HG03378 (cell line): ENCODE measurements around the gene NTM.

ENCODE experiments used
- ATAC-seq: cut with Tn5 transposase; IDR thresholded peaks from one replicate; pipeline ENCODE4 v1.9.1; 2021; ENCODE audit warnings: mild to moderate bottlenecking, moderate library complexity; ENCODE audit not compliant: unreplicated experiment

The NTM gene

DNA sequence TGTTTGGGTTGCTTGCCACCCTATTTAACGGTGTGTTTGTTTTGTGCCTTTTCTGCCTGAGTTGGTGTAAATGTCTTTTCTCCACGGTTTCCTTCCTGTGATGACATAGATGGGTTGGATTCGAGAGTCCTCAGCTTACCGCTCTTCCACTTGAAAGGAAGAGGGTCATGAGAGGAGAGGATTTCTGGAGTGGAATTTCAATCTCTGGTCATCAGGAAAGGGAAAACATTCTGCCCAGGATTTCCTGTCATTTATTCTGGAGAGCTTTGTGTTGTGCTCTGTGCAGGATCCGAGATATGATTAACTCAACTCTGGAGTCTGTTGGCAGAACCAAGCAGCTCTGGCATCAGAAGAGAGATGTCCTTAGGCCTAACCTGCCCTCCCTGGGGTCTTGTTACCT is 605.2 kb downstream of the NTM start:
- no peak for ATAC-seq

DNA sequence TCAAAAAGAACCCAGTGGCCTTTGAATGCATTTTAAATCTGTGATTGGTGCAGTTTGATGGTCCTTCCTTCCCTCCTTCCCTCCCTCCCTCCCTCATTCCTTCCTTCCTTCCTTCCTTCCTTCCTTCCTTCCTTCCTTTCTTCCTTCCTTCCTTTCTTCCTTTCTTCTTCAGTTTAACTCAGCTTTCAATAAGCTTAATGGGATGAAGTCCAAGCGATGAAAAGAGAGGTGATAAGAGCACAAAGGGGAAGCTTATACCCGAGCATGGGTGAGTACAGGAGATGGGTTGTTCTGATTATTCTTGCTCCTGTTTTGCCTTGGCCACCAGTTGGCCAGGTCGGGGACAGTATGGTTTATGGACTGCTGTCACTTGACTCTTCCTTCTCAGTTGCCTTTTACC is 605.6 kb downstream of the NTM start:
- no peak for ATAC-seq

DNA sequence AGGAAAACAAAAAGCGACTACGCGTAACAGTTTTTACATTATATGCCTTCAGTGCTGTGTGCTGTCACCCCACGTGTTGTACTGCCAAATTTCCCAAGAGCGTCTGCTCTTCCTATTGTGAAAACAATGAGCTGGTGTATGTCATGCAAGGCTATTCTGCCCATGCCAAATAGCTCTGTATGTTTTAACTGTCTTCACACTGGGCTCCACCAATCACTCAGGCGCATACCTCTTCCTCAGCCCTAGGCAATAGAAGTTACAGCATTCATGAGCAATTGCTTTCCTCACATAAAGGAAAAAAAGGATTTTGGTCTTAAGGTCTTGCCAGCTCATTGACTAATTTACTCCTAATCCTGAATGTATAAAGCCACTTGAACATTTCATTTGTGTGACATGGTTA is 606.8 kb downstream of the NTM start:
- no peak for ATAC-seq

DNA sequence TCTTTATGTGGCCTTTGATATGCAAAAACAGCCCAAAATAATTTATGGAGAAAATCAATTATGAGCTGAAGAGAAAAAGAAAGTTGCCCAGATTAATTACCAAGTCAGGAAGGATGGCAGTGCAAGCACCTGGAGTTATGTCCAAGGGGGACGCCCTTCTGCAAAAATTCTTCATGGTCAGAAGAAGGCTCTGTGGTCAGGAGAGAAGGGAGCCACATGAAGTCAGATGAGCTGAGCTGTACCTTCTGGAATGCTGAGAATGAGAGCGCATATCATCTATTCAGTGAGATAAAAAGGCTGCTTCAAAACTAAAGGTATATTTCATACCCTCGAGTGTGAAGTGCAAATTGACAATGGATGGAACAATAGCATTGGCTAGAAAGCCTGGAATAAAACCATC is 607.4 kb downstream of the NTM start:
- no peak for ATAC-seq

DNA sequence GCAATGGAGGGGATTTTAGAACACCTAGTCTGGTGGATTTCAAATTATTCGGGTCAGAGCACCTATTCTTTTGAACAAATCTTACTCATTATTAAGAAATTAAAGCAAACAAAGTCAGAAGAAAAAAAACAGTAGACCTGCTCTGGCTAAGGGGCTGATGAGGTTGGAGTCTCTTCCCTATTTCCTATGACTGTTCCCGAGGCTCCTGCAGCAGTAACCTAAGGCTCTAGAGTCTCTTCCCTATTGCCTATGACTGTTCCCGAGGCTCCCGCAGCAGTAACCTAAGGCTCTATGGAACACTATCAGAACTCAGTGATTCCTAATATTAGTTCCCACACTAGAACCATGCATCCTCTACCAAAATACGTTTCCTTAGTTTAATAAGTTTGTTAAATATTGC is 607.9 kb downstream of the NTM start:
- no peak for ATAC-seq

DNA sequence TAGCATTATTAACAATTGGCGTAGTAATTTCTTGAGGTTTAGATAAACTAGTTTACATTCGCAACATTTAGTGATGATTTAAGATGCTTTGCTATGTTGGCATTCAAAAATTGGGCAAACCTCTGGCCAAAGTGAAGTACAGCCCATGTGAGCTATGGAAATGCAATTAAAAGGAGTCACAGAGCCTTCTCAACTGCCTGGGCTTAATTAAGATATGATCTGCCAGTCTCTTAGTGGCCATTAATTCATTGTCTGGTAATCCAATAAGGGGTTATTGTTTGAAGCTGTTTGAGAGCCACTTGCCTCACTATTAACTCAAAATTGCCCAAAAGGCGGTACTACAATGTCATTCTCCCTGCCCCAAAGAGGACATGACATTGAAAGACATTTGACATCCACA is 608.9 kb downstream of the NTM start:
- ATAC-seq, result no peak

DNA sequence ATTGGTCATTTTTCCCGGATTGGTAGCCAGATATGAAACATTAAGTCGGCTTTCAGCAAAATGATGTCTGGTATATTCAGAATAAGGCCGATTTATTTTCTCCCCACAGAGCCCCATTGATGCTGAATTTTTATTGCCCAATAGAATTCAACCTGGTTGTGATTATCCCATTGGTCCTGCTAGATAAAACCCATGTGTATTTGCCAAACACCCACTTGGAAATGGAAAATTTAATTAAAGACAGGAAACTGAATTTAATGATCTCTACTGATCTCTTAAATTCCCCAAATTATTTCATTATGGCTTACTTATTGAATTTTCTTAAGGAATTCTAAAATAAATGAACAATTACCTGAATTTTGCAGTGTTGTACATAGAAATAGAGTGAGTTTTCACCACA is 609.8 kb downstream of the NTM start:
- ATAC-seq, result no peak

DNA sequence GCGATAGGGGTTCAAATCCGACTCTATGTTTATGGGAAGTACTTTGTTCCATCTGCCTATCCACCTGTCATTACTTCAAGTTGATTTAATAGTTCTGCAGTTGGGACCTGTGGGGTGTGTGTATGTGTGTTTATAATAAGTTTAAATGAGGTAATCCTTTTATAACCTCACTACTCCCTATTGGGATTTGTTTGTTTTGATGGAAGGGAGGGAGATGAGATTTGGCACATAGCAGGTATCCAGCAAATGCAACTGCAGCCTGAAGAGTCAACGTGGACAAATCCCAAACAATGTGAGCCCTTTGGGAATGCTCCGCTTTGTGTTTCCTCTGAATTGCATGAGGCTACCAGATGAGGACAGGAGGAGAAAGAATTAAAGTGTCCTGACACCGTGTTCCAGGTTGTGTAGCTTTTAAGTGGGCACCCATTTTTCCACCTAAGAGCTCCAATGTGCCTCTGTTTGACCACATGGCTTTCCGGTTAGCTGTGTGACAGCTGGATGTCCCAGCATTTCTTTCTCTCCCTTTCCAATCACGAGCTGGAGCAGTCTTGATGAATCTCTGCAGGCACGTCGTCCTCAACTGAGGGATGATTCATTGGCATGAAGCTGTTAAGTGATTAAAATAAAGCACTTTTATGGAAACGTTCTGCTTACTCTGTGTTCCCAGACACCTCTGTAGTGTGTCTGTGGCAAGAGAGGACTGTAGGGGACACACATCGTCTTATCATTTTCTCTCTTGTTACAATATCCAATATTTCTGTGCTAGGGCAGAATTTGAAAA is 610.7 kb downstream of the NTM start:
- ATAC-seq, result no peak

DNA sequence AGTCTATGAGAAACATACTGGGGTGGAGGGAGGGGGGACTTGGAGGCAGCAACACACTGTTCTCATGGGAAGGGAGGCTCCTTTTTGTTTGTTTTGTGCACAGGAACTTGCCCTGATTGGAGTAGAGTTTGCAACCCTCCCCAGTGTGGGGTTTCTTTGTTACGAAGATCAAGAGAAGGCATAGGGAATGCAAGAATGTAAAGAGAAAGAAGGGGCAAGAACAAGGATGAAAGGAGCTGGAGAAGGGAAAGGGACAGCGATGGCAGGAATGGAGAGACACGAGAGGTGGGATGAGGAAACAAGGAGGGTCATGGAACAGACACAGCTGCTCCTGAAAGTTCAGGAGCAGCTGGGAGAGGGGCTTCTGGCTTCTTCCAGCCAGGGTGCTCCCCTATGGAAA is 611.7 kb downstream of the NTM start:
- ATAC-seq, result no peak

DNA sequence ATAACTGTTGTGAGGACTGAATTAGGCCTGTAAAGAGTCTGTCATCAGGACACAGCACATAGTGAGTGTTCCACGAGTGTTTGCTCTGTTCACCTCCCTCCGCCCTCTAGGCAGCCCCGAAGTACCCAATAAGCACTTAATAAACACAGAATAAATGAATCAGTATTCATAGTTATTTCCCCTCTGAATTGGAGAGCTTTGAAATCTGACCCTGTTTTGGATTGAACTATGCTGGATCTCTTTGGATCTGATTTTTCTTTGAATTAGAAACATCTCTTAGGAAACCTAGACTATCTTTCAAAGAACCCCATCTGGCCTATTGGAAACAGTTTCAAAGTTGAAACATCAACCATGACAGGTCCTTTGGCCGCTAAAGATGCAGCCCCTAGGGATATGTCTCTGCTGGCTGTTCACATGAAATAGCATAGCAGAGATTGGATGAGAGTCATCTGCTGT is 615.5 kb downstream of the NTM start:
- no peak for ATAC-seq

DNA sequence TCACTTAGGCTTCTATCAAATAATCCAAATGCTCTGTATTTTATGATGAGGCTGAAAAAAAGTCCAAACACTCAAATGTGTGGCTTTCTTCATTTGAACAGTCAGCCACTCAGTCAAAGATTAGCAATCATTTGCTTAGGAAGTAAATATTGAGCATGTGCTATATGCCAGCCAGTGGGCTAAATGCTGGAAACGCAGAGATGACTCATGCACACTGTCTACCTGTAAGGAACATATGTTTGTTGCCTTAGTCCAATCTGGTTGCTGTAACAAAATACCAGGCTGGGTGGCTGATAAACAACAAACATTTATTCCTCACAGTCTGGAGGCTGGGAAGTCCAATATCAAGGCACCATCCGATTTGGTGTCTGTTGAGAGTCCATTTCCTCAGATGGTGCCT is 617.3 kb downstream of the NTM start:
- no peak for ATAC-seq

DNA sequence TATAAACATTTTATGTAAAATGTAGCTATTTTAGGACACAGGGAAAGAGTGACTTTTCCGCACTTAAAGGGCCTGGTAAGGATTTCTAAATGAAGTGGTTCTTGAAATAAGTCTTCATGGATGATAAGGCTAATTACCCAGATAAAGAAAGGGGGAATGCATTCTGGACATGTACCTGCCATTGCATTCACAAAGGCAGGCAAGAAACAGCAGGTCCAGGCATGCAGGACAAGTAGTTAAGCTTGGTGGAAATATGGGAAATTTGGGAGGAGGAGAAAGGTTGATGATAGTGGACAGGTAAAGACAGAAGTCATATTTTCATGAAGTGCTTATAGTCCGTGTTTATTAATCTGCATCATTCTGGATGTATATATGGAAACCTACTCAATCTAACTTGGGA is 621.2 kb downstream of the NTM start:
- ATAC-seq, result no peak

DNA sequence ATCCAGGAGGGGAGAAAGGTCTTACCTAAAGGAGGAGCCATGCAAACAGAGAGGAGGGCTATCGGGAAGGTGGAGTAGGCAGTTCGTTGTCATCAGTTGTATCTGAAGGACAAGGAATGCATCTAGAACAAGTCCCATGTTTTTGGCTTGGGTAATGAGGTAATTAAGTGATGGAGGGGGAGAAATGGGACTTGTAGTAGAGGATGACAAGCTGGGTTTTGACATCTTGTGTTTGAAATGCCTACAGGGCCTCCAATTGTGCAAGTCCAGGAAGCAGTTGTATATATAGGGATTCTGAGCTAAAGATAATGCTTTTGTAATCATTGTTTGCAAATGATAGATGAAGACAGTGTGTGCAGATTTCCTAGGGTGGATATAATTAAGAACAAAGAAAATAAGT is 622.8 kb downstream of the NTM start:
- no peak for ATAC-seq

DNA sequence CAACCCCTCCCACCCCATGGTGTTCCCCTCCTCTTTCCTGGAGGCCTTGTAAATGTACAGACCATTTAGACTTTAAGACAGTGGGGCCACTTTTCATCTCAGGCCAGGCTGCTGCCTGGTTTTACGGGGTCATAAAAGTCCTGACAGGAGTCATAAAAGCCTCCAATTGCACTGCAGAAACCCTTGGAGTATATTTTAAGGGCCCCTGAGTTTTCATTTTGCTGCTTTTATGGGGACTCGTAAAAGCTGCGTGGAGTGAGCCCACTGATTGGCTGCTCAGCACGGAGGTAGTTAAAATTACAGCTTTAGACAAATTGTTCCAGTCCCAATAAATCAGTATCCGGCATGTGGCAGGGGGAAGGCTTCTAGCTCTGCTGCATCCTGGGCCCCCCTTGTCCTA is 627.6 kb downstream of the NTM start:
- no peak for ATAC-seq

DNA sequence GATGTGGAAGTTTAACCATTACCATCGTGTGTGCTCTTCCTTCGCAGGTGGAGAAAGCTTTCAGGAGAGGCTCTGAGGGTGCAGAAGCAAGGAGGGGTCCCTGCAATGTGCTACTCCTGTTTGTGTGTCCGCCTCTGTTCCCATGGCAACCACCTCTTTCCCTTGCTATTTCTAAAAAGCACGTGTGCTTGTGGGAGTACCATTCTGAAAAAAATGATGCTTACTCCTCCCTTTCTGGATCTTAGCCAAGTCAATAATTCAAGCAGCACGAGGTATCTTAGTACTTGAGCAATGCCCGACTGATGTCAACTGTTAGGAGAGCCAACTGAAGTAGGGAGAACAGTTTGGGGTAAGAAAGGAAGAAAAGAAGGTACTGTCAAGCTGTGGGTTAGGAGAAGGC is 628.7 kb downstream of the NTM start:
- ATAC-seq, result no peak

DNA sequence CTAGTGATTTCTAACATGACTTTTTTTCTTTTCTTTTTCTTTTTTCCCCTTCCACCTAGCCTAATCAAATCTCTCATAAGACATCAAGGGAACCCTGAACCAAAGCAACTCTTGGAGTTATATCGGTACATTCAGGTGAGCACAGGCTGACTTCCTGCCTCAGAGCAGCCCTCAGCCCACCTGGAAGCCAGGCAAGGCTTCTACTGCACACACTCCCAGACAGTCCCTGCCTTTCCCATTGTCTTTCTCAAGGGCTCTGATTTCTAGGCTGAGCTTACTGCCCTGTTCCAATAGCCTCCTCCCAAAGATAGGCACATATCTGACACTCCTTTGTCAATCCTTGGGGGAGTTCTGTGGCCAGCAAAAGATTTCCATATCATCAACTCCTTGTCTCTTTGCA is 629.5 kb downstream of the NTM start:
- no peak for ATAC-seq

DNA sequence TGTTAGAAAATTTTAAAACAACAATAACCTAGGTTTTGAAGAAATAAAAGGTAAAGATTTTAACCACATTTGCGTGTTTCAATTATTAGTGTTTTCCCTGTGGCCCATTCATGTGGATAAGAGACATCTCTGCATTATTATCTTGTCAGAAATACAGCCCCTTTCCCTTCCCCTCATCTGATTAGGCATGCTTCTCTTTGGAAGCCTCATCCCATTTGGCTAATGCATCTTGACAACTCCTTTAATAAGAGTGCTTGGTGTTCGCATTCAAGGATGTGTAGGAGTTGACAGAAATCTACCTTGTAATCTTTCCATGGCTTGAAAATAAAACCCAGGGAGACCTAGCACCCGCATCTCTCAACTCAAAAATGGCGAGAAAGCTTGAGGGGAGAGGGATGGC is 635.5 kb downstream of the NTM start:
- no peak for ATAC-seq

DNA sequence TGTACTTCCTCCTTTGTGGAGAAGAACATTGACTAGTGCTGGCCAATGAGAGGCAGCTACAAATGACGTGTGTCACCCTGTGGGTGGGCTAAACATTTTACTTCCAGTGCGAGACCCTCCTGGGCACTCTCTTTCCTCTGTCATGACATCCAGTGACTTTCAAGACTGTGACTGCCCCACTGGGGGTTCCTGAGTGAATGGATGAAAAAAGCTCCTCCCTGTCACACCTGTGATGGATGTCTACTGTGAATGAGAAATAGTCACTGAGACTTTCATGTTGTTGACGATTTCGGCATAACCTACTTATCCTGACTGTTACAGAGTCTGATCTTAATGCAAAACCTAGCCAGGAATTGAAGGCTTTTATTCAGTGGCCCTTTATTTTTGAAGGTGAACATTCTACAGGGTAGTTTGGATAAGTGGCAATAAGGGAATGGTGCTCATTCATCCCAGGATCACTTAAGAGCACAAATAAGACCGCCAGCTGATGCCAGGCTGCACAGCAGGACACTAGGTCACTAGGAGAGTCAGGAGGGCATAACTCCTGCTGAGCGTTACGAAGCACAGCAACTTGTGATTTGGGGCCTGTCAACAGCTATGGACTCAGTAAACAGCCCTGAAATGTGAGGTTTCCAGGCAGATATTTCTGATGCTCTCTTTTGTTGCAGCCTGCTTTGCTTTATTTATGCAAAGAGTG is 636.6 kb downstream of the NTM start:
- ATAC-seq, result no peak

DNA sequence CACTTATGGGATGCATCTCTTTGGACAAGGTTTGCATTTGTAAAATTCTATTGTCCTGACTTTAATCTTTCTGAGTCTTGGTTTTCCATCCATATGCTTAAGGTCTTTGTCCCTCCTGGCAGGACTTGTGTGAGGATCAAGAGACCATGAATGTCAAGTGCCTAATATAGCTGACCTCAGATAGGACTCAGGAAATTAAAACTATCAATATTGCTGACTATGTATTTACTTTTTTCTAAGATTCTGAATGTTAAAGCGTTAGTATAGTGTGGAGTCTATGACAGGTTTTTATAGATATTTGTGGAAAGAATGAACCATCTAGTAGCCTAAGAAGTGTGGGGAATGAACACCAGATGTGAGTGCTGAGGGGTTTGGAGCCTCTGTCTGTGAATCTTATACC is 637.8 kb downstream of the NTM start:
- ATAC-seq, result no peak

DNA sequence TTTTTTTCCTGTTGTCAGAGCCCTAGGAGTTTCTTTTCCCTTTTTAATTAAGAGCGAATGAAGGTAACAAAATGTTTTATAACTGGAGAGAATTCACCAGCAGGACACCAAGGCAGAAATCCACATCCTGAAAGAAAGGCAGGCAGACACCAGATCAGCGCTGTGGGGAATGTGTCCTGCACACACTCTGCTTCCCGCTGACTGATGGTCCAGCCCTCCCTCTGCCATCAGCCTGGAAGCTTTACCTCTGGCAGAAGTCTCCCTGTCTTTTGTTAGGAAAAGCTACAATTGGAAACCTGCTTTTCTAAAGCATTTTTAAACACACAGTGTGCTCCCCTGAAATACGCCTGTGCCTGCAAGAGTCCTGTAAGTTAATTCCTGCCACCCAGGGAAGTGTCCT is 638.5 kb downstream of the NTM start:
- no peak for ATAC-seq

DNA sequence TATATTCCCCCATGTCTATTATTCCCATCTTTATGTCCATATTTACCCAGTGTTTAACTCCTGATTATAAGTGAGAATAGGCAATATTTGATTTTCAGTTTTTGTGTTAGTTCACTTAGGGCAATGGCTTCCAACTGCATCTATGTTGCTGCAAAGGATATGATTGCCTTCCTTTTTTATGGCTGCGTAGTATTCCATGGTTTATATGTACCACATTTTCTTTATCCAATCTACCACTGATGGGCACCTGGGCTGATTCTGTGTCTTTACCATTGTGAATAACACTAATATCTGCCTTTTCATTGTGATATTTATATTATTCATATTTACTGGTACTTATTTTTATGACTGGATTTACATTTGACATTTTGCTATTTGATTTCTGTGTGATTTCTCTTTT is 649.6 kb downstream of the NTM start:
- ATAC-seq, result no peak

DNA sequence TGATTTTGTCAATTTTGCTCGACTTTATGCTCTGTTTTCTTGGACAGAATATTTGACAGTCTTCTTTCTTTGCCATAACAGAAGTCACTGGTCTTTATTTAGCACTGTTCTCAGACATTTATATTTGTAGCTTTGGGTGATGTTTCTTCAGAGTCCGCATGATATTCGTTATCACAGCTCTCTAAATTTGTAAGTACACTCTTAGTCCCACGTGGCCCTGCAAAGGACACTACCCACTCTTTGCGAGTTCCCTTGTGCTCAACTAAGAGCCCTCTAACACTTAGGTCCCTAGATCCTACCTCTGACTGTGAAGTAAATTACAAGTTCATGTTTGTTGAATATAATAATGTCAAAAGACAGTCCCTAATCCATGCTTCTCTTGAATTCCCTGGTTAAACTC is 651.9 kb downstream of the NTM start:
- no peak for ATAC-seq
